AG04449 (cell line): ENCODE measurements around the gene SYNDIG1.
"Not testable (repeated sequence)": the region's sequence is repeated elsewhere in the genome, so short reads cannot be mapped to it uniquely, and the experiment has no call there.

Experiments used
- CTCF ChIA-PET: fragments of 350-600 bp; formaldehyde crosslinking; extraction: SDS; loops from one replicate; lab custom pipeline; 2021; ENCODE audit warnings: antibody characterized with exemption; lab: Yijun Ruan, JAX
- POLR2A ChIA-PET: fragments of 400-600, 350-600 bp; formaldehyde crosslinking; extraction: SDS; loops from one replicate; lab custom pipeline; 2020; ENCODE audit warnings: antibody characterized with exemption, inconsistent platforms; lab: Yijun Ruan, JAX
- DNase-seq: peaks from one replicate; pipeline ENCODE4 v3.0.0-alpha.2; 2010; ENCODE audit warnings: low read depth, low spot score
- H3K4me3 ChIP-seq: 2 replicates; pipeline ENCODE4 v1.5.1; 2011; ENCODE audit warnings: low read depth, mild to moderate bottlenecking, control low read depth, low read length
- CTCF ChIP-seq: IDR thresholded peaks from one replicate; pipeline ENCODE4 v1.5.1; 2011; ENCODE audit warnings: mild to moderate bottlenecking, moderate library complexity, low read length, control low read depth, inconsistent platforms; ENCODE audit not compliant: insufficient read depth; ENCODE audit errors: missing control alignments

The SYNDIG1 gene

DNA sequence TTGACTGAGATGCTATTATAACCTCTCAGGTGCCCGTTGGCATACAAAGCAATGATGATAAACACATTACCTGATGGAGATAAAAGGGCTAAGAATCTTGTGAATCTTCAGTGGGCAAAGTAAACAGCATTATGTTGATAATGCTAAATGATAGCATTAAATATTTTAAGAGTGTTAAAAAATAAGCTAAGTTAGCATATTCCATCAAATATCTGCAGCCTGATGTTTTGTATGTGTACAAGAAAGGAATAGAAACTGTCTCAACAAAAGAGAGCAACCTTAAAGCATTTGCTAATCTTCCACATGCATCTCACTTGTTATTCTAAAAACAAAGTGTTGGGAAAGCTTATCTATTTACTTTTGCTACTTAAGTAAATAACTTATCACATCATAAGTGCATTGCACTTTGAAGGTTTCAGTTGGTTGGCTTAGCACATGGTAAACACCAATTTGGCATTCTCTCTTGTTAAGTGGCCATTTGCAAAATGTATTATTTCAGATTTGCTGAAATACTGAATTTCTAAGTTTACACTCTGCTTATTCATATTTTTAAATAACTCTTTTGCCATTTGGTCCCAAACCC is 151.6 kb downstream of the SYNDIG1 start:
- H3K4me3 ChIP-seq, result no peak overlapping the region
- TF ChIP-seq CTCF, result no peak
- ChIA-PET POLR2A (no interaction called here), CTCF (interaction anchor here (1.5 kb wide), 1 partner anchor 10 kb away, joined by 3 read pairs; no protein-coding TSS in a partner anchor)
- DNase-seq, result no peak

GRCh38 chr20:24622856-24623255 is 153.4 kb downstream of the SYNDIG1 start:
- CTCF ChIA-PET, result no interaction called here
- H3K4me3 ChIP-seq, result no peak overlapping the region
- no peak for DNase-seq
- POLR2A ChIA-PET, result no interaction called here
- TF ChIP-seq CTCF, result no peak

DNA sequence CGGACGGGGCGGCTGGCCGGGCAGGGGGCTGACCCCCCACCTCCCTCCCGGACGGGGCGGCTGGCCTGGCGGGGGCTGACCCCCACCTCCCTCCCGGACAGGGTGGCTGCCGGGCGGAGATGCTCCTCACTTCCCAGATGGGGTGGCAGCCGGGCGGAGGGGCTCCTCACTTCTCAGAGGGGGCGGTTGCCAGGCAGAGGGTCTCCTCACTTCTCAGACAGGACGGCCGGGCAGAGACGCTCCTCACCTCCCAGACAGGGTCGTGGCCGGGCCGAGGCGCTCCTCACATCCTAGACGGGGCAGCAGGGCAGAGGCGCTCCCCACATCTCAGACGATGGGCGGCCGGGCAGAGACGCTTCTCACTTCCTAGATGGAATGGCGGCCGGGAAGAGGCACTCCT is 156.7 kb downstream of the SYNDIG1 start:
- H3K4me3 ChIP-seq, CTCF ChIA-PET, POLR2A ChIA-PET, DNase-seq: not testable (repeated sequence)

DNA sequence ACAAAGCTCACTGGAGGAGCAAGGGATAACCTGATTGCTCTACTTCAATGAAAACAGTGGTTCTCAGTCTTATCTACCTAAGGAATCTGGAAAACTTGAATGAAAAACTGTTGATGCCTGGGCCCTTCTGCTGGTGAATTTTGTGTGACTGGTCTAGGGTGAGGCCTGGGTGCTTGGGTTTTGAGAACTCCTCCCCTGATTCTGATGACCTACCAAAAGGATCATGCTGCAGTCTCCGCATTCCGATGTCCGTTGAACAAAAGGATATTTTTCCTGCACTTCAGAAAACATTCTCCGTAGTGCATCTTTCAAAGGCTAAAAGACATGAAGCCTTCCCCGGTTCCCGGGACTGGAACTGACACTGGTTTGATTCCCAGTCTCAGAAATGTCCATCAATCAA is 157.9 kb downstream of the SYNDIG1 start:
- no peak overlapping the region for H3K4me3 ChIP-seq
- no peak for TF ChIP-seq CTCF
- CTCF ChIA-PET, result no interaction called here
- DNase-seq, result no peak
- POLR2A ChIA-PET, result no interaction called here

- no peak for TF ChIP-seq CTCF
- CTCF ChIA-PET, result no interaction called here
Measured at GRCh38 chr20:24627926-24628325, 158.5 kb downstream of the SYNDIG1 start.

GRCh38 chr20:24628985-24629384 is 159.6 kb downstream of the SYNDIG1 start:
- H3K4me3 ChIP-seq, result no peak overlapping the region
- no peak for DNase-seq
- CTCF ChIA-PET, result no interaction called here
- TF ChIP-seq CTCF, result no peak
- POLR2A ChIA-PET, result no interaction called here

More at GRCh38 chr20:24627926-24628325, 158.5 kb downstream of the SYNDIG1 start:
- H3K4me3 ChIP-seq, result no peak overlapping the region
- POLR2A ChIA-PET, result no interaction called here
- no peak for DNase-seq

DNA sequence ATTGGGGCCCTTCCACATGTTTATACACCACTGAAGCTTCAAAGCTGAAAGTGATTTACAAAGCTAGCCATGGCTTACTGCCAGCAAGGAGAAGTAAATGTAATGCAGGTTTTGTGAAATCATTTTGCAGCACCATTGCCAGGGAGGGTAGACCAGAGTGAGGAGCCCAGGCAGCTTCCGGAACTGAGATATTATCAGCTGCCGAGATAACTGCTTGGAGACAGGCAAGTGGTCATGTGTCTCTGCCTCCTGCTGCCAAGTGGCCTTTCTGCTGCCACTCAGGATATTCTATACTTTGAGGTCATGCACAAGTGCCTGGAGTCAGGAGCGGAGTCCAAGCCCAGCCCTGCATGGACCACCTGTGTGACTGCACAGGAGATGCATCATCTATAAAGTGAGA is 160.2 kb downstream of the SYNDIG1 start:
- POLR2A ChIA-PET, result no interaction called here
- no peak overlapping the region for H3K4me3 ChIP-seq
- TF ChIP-seq CTCF, result no peak
- no peak for DNase-seq
- CTCF ChIA-PET, result no interaction called here
